Effector memory CD4-positive, alpha-beta T cell (primary cell): ENCODE data around the gene TELO2.

Experiments used
- DNase-seq, 3 donors: peaks; one replicate each; pipeline ENCODE4 v3.0.0-alpha.2; 2020
- H3K27ac ChIP-seq: 2 replicates; pipeline ENCODE4 v1.7.0; 2013; ENCODE audit warnings: mild to moderate bottlenecking, low read length, moderate library complexity; ENCODE audit not compliant: insufficient read depth, poor library complexity, severe bottlenecking
- H3K27me3 ChIP-seq: replicated peaks from 2 replicates; pipeline ENCODE4 v1.7.0; 2013; ENCODE audit warnings: mild to moderate bottlenecking, low read length; ENCODE audit not compliant: insufficient read depth, control insufficient read depth, poor library complexity, severe bottlenecking
- H3K36me3 ChIP-seq: 2 replicates; pipeline ENCODE4 v1.7.0; 2013; ENCODE audit warnings: mild to moderate bottlenecking, low read length, moderate library complexity; ENCODE audit not compliant: control insufficient read depth, insufficient read depth
- H3K4me1 ChIP-seq: 2 replicates; pipeline ENCODE4 v1.7.0; 2013; ENCODE audit warnings: low read length, mild to moderate bottlenecking; ENCODE audit not compliant: control insufficient read depth, insufficient read depth, poor library complexity, severe bottlenecking
- H3K4me3 ChIP-seq: 2 replicates; pipeline ENCODE4 v1.7.0; 2013; ENCODE audit warnings: low read length, low read depth, mild to moderate bottlenecking; ENCODE audit not compliant: insufficient read depth, poor library complexity, severe bottlenecking
- H3K9me3 ChIP-seq: 2 replicates; pipeline ENCODE4 v1.7.0; 2013; ENCODE audit warnings: mild to moderate bottlenecking, low read length, moderate library complexity; ENCODE audit not compliant: control insufficient read depth

TELO2 gene

DNA sequence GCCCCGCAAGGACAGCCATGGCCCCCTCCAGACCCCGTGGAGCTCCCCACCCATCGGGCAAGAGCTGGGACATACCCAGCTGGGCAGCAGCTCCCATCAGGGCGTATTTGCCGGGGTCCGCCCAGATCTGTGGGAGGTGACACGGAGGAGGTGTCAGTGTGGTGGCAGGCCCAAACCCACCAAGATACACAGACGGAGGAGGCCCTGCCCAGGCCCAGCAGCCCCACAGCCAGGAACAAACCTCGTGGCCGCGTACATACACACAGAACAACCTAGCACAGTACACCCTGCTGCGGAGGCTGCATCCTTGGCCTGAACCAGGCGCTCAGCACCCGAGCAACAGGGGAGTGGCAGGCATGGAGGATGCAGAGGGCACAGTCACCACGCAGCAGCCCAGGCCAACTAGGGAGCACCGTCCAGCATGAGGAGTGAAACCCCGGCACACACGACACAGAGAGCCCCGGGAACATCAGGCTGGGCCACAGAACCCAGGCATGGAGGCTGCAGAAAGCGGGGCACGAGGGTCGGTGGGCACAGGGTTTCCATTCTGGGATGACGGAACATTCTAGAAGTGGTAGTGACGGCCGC, 43.9 kb upstream of the TELO2 start:
- no peaks in the 10 kb centered on the region for H3K4me1 ChIP-seq
- no peak for DNase-seq
- peaks cover 32% of the 10 kb centered on the region for H3K36me3 ChIP-seq
- H3K9me3 ChIP-seq = no peaks in the 10 kb centered on the region
- H3K27ac ChIP-seq = no peak overlapping the region
- no peak overlapping the region for H3K4me3 ChIP-seq
- no peaks in the 10 kb centered on the region for H3K27me3 ChIP-seq

DNA sequence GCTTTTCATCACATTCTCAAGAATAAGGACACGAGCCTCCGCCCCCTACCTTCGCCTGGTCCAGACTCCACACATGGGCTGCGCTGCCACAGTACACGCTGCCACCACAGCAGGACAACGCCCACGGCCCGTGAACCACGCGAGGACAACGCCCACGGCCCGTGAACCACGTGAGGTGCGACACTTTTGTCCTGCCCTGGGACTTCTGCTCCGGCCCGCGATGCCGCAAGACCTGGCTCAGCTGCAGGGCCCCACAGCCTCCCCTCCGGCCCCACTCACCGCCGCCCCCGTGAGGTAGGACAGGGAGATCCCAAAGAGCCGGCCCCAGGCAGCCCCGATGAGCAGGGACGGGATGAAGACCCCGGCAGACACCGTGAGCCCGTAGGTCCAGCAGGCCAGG, 42.9 kb upstream of the TELO2 start:
- H3K4me3 ChIP-seq = no peak overlapping the region
- H3K36me3 ChIP-seq = peaks cover 35% of the 10 kb centered on the region
- H3K9me3 ChIP-seq = no peaks in the 10 kb centered on the region
- H3K4me1 ChIP-seq = no peaks in the 10 kb centered on the region
- DNase-seq = no peak
- no peak overlapping the region for H3K27ac ChIP-seq
- H3K27me3 ChIP-seq = no peaks in the 10 kb centered on the region

DNA sequence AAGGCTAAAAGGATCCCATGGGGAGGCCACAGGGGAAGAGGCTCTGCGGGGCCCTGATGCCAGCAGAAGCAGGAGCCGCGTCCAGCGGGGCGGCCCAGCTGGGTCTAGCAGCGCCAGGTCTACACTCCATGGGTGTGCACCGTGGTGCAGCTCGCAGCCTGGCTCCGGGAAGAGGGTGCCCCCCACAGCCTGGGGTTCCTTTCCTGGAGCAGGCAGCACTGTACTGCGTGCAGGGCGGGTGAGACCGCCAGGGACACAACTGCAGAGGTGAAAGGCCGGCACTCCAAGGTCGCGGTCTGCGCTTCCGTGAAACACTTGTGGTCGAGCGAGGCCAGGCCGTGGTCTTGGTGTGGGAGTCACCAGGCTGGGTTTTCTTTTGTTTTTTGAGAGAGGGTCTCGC, 42.3 kb upstream of the TELO2 start:
- H3K4me3 ChIP-seq = no peak overlapping the region
- no peak overlapping the region for H3K27ac ChIP-seq
- no peaks in the 10 kb centered on the region for H3K27me3 ChIP-seq
- no peaks in the 10 kb centered on the region for H3K9me3 ChIP-seq
- H3K4me1 ChIP-seq = no peaks in the 10 kb centered on the region
- DNase-seq = no peak
- H3K36me3 ChIP-seq = peaks cover 39% of the 10 kb centered on the region

DNA sequence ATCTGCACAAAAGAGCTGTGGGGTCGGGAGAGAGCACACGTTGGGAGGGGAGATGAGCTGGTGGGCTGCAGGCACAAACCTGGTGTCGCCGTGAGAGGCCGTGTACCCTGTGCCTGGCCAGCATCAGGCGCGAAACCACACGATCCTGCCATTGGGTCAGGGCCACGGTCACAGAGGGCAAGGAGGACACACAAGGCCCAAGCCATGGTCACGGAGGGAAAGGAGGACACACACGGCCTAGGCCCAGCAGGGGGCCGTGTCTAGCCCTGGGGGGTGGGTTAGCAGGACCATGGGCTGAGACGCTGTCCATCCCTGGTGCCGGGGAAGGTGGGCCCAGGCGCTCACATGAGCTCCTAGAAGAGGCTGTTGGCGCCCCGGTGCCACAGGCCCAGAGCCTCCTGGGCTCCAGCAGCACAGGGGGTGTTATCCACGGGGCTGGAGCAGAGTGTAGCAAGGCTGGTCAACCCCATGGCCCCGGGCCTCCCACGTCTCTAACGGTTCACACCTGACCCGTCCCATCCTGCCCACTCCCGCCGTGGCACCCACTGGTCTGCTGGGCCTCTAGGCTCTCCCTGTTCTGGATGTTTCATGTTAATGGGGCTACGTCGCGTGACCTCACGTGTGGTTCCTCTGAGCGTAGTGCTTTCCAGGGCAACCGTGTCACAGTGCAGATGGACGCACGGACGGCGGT, 41.3 kb upstream of the TELO2 start:
- DNase-seq = no peak
- Histone ChIP-seq H3K4me1 (no peaks in the 10 kb centered on the region), H3K36me3 (peaks cover 38% of the 10 kb centered on the region), H3K27me3 (no peaks in the 10 kb centered on the region), H3K27ac (no peak overlapping the region), H3K9me3 (no peaks in the 10 kb centered on the region), H3K4me3 (no peak overlapping the region)

DNA sequence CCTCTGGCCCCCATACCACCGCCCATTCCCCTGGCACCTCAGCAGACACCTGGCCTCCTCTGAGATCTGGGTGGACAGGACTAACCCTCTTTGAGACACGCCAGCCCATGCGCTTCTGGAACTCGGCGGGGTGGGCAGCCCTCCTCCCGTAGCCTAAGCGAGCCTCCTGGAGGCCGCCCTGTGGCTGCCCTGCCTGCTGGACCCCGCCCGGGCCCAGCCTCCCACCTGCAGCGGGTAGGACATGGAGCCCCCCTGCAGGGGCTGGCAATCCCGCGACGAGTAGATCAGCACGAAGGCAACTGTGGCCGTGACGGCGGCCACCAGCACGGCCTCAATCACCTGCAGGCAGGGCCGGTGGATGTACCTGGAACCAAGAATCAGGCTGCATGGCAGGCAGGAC, 40.6 kb upstream of the TELO2 start:
- no peaks in the 10 kb centered on the region for H3K9me3 ChIP-seq
- DNase-seq = no peak
- no peaks in the 10 kb centered on the region for H3K27me3 ChIP-seq
- peaks cover 35% of the 10 kb centered on the region for H3K36me3 ChIP-seq
- no peaks in the 10 kb centered on the region for H3K4me1 ChIP-seq
- H3K4me3 ChIP-seq = no peak overlapping the region
- H3K27ac ChIP-seq = no peak overlapping the region

DNA sequence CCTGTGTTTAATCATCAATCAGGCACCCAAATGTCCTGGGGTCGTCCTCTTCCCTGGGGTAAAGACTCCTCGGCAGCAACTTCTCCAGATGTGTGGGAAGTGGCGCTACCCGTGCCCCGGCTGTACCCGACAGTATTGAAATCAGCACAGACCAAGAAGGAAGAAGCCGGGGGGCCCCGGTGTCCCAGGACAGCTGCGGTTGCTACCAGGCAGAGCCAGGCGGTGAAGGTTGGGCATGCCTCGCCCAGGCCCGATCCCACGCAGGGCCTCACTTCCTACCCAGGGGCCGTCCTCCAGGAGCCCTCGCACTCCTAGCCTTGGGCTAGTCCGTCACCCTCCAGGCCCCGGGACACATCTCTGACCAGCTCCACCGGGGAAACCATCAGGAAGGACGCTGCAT, 39.8 kb upstream of the TELO2 start:
- no peak for DNase-seq
- Histone ChIP-seq H3K9me3 (no peaks in the 10 kb centered on the region), H3K4me3 (no peak overlapping the region), H3K27me3 (no peaks in the 10 kb centered on the region), H3K36me3 (peaks cover 28% of the 10 kb centered on the region), H3K4me1 (no peaks in the 10 kb centered on the region), H3K27ac (no peak overlapping the region)

DNA sequence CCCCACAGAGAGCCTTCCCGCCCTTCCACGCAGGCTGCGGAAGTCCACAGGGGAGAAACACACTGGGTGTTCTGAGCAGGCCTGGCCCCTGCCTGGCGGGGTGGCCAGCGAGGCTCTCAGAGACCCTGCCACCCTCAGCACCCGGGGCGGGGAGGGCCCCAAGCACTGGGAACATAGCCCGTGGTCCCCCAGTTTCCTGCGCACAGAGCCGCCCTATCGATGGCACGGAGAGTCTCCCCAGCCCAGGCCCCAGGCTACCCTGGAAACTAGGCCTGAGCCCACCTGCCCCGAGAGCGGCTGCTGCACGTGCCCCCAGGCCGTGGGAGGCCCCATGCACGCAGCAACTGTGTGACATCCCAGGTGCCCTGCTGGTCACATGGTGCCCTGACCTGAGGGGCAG, 38.6 kb upstream of the TELO2 start:
- H3K27me3 ChIP-seq = no peaks in the 10 kb centered on the region
- H3K4me3 ChIP-seq = no peak overlapping the region
- peaks cover 24% of the 10 kb centered on the region for H3K36me3 ChIP-seq
- H3K4me1 ChIP-seq = no peaks in the 10 kb centered on the region
- no peaks in the 10 kb centered on the region for H3K9me3 ChIP-seq
- DNase-seq = no peak
- H3K27ac ChIP-seq = no peak overlapping the region

DNA sequence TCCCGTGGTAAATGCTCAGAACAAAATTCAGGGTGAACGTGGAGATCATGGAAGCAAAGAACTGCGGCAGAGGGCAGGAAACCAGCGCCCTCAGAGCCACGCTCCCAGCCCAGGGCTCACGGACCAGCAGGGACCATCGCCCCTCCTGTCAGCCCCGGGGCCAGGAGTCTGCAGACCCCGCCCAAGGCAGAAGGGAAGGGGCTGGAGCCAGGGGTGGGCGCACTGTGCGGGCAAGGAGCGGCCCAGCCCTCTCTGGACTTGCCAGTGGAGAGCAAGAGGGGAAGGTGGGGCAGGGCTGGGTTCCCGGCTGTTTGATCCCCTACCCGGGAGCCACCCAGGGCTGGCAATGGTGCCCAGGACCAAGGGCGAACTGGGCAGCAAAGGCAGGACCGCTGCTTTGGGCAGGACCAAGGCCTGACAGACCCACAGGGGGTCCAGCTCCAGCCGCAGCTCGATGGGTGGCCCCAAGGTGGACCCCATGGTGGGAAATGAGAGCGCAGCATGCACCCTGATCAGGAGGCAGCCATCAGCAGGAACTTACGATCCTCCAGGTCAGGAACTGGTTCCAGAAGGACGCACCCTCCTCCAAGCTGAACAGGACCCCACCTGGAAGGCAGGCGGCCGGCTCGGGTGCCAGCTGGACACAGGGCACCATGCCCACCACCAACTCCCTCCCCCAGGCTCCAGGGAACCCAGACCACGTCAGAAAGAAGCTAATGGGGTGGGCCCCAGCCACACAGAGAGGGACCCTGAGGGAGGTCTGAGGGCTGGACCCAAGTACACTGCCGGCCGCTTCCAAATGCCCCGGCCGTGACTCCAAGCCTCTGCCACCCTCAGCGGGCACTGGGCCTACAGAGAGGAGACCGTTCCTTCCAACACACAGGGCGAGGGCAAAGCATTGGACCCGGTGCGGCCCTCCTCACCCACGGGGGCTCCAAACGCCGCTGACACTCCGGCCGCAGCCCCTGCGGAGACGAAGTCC, 37.7 kb upstream of the TELO2 start:
- no peaks in the 10 kb centered on the region for H3K4me1 ChIP-seq
- no peaks in the 10 kb centered on the region for H3K27me3 ChIP-seq
- H3K27ac ChIP-seq = no peak overlapping the region
- DNase-seq = no peak
- H3K36me3 ChIP-seq = peaks cover 29% of the 10 kb centered on the region
- no peaks in the 10 kb centered on the region for H3K9me3 ChIP-seq
- no peak overlapping the region for H3K4me3 ChIP-seq

DNA sequence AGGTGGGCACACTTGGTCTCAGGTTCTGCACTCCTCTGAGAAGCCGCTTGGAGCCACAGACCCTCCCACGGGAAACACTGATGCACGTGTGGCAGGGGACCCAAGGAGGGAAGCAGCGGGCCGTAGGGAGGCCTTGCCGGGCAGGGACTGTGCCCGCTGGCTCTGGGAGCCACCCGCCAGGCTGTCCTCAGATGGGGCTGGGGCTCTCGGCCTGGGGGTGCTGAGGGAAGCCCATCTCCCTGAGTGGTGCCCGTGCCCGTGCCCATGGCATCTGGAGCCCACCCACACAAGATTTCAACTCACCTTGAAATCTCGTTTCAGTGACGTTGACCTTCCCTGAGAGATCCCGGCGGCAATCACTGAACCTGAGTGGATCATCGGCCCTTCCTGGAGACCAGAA, 36.2 kb upstream of the TELO2 start:
- H3K27ac ChIP-seq = no peak overlapping the region

More for the DNA sequence above, 36.2 kb upstream of the TELO2 start:
- Histone ChIP-seq H3K36me3 (peaks cover 39% of the 10 kb centered on the region), H3K27me3 (no peaks in the 10 kb centered on the region), H3K9me3 (no peaks in the 10 kb centered on the region), H3K4me3 (no peak overlapping the region), H3K4me1 (no peaks in the 10 kb centered on the region)
- no peak for DNase-seq
